ENCODE measurements around the gene MFAP3L.
"Not testable (repeated sequence)": the region's sequence is repeated elsewhere in the genome, so short reads cannot be mapped to it uniquely, and the experiment has no call there.

MFAP3L gene

GRCh38 chr4:169986369-169986768 lies 39.8 kb downstream of the MFAP3L start:
- no peak for DNase-seq

GRCh38 chr4:169985881-169986280 lies 40.3 kb downstream of the MFAP3L start:
- no peak for DNase-seq

GRCh38 chr4:169984745-169985144 lies 41.5 kb downstream of the MFAP3L start:
- no peak for DNase-seq

- DNase-seq: no peak
Measured at GRCh38 chr4:169984173-169984572, 42.0 kb downstream of the MFAP3L start.

GRCh38 chr4:169976951-169977350 lies 49.2 kb downstream of the MFAP3L start:
- no peak for DNase-seq

GRCh38 chr4:169975838-169976796 lies 50.1 kb downstream of the MFAP3L start:
- DNase-seq: no peak

GRCh38 chr4:169975131-169975837 lies 50.9 kb downstream of the MFAP3L start:
- no peak for DNase-seq

GRCh38 chr4:169971456-169972015 lies 54.7 kb downstream of the MFAP3L start:
- DNase-seq: no peak

GRCh38 chr4:169968999-169969398 lies 57.2 kb downstream of the MFAP3L start:
- DNase-seq: no peak

GRCh38 chr4:169963998-169964397 lies 62.2 kb downstream of the MFAP3L start:
- no peak for DNase-seq

GRCh38 chr4:169959254-169959653 lies 66.9 kb downstream of the MFAP3L start:
- no peak for DNase-seq

GRCh38 chr4:169958629-169959028 lies 67.6 kb downstream of the MFAP3L start:
- no peak for DNase-seq

- no peak for DNase-seq
Measured at GRCh38 chr4:169957785-169958184, 68.4 kb downstream of the MFAP3L start.

GRCh38 chr4:169956091-169956843 lies 69.9 kb downstream of the MFAP3L start:
- no peak for DNase-seq

- no peak for DNase-seq
Measured at GRCh38 chr4:169955521-169955920, 70.7 kb downstream of the MFAP3L start.

GRCh38 chr4:169952236-169953002 lies 73.8 kb downstream of the MFAP3L start:
- peak; percentile 61 to 84 (median 74) for DNase-seq

- no peak for DNase-seq
Measured at GRCh38 chr4:169948271-169948670, 77.9 kb downstream of the MFAP3L start.

- no peak for DNase-seq
Measured at GRCh38 chr4:169945636-169946035, 80.6 kb downstream of the MFAP3L start.

GRCh38 chr4:169943601-169944000 lies 82.6 kb downstream of the MFAP3L start:
- DNase-seq: not testable (repeated sequence)

GRCh38 chr4:169941141-169941540 lies 85.1 kb downstream of the MFAP3L start:
- no peak for DNase-seq

- no peak for DNase-seq
Measured at GRCh38 chr4:169940460-169940859, 85.7 kb downstream of the MFAP3L start.
